ENCODE measurements around the gene HGF. TPM values are rescaled to one million over a fixed set of nuclear protein-coding genes. Genes with fewer than 3 reads are reported as not detected.

HGF gene
- total RNA-seq, 1 experiment from 2014 or later, result not detected

- Mint-ChIP-seq H3K27ac (ENCODE audit: unreplicated experiment) (no peak overlapping the region), H3K4me3 (ENCODE audit: unreplicated experiment) (no peak overlapping the region), H3K36me3 (ENCODE audit: insufficient read depth, unreplicated experiment) (no peaks in the 10 kb centered on the region), H3K4me1 (ENCODE audit: low read depth, unreplicated experiment) (no peaks in the 10 kb centered on the region), H3K9me3 (ENCODE audit: unreplicated experiment) (no peaks in the 10 kb centered on the region), H3K27me3 (ENCODE audit: insufficient read depth, unreplicated experiment) (no peaks in the 10 kb centered on the region)
- H3K9me3 ChIP-seq, result no peaks in the 10 kb centered on the region
- H3K4me3 ChIP-seq (ENCODE audit: low read depth, low read length), result no peak overlapping the region
- DNase-seq, result no peak
- TF ChIP-seq CTCF (IDR thresholded peaks at IDR 0.05; ENCODE audit: insufficient read depth in 1 of 2, low read depth in 1 of 2, low read length in 1 of 2, severe bottlenecking in 1 of 2, unreplicated experiment in 1 of 2), result no peak
- no peaks in the 10 kb centered on the region for H3K27me3 ChIP-seq (replicated peaks; ENCODE audit: control insufficient read depth, insufficient read depth, low read length)
- BruUV-seq (replicated peaks), result no TSS peak
- no peaks in the 10 kb centered on the region for H3K4me1 ChIP-seq
- ChIA-PET CTCF (no interaction called here), POLR2A (no interaction called here)
- H3K36me3 ChIP-seq (ENCODE audit: control insufficient read depth, insufficient read depth, low read length), result no peaks in the 10 kb centered on the region
- intact Hi-C loops (cut with micrococcal nuclease; ENCODE audit: unreplicated experiment), result no loop called here
These were observed 55.5 kb downstream of the HGF start for GRCh38 chr7:81714306-81714705.

- no peaks in the 10 kb centered on the region for H3K9me3 ChIP-seq
- no peaks in the 10 kb centered on the region for H3K27me3 ChIP-seq (replicated peaks; ENCODE audit: control insufficient read depth, insufficient read depth, low read length)
- H3K4me1 ChIP-seq, result no peaks in the 10 kb centered on the region
- no peak overlapping the region for H3K4me3 ChIP-seq (ENCODE audit: low read depth, low read length)
- DNase-seq, result no peak
- no peaks in the 10 kb centered on the region for H3K36me3 Mint-ChIP-seq (ENCODE audit: insufficient read depth, unreplicated experiment)
- H3K36me3 ChIP-seq (ENCODE audit: control insufficient read depth, insufficient read depth, low read length), result no peaks in the 10 kb centered on the region
- intact Hi-C loops (cut with micrococcal nuclease; ENCODE audit: unreplicated experiment), result no loop called here
- no peaks in the 10 kb centered on the region for H3K27me3 Mint-ChIP-seq (ENCODE audit: insufficient read depth, unreplicated experiment)
- H3K9me3 Mint-ChIP-seq (ENCODE audit: unreplicated experiment), result no peaks in the 10 kb centered on the region
- no peak overlapping the region for H3K27ac Mint-ChIP-seq (ENCODE audit: unreplicated experiment)
- CTCF ChIA-PET, result no interaction called here
- POLR2A ChIA-PET, result no interaction called here
- TF ChIP-seq CTCF (IDR thresholded peaks at IDR 0.05; ENCODE audit: insufficient read depth in 1 of 2, low read depth in 1 of 2, low read length in 1 of 2, severe bottlenecking in 1 of 2, unreplicated experiment in 1 of 2), result no peak
- H3K4me1 Mint-ChIP-seq (ENCODE audit: low read depth, unreplicated experiment), result no peaks in the 10 kb centered on the region
- BruUV-seq (replicated peaks), result no TSS peak
- H3K4me3 Mint-ChIP-seq (ENCODE audit: unreplicated experiment), result no peak overlapping the region
These were observed 59.1 kb downstream of the HGF start for GRCh38 chr7:81710751-81711150.

DNA sequence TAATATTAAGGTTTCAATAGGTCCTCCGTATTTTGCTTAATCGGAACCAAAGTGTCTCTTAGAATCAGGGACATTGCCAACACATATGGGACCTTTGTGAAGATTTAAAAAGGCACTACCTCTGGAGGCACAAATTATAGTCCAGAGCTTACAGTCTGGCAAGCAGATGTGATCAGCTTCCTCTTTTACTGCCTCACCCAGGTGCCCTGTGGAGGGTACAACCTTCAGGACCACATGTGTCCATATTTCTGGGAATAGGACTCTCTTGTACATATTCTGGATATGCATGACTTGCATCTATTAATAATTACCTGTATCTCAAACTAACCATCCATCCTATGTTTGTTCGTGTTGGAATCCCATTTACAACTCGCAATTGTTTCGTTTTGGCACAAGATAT, 60.0 kb downstream of the HGF start:
- Mint-ChIP-seq H3K27ac (ENCODE audit: unreplicated experiment) (no peak overlapping the region), H3K4me1 (ENCODE audit: low read depth, unreplicated experiment) (no peaks in the 10 kb centered on the region), H3K4me3 (ENCODE audit: unreplicated experiment) (no peak overlapping the region), H3K9me3 (ENCODE audit: unreplicated experiment) (no peaks in the 10 kb centered on the region), H3K27me3 (ENCODE audit: insufficient read depth, unreplicated experiment) (no peaks in the 10 kb centered on the region), H3K36me3 (ENCODE audit: insufficient read depth, unreplicated experiment) (no peaks in the 10 kb centered on the region)
- POLR2A ChIA-PET, result no interaction called here
- Histone ChIP-seq H3K4me3 (ENCODE audit: low read depth, low read length) (no peak overlapping the region), H3K9me3 (no peaks in the 10 kb centered on the region), H3K36me3 (ENCODE audit: control insufficient read depth, insufficient read depth, low read length) (no peaks in the 10 kb centered on the region), H3K27me3 (replicated peaks; ENCODE audit: control insufficient read depth, insufficient read depth, low read length) (no peaks in the 10 kb centered on the region), H3K4me1 (no peaks in the 10 kb centered on the region)
- TF ChIP-seq CTCF (IDR thresholded peaks at IDR 0.05; ENCODE audit: insufficient read depth in 1 of 2, low read depth in 1 of 2, low read length in 1 of 2, severe bottlenecking in 1 of 2, unreplicated experiment in 1 of 2), result no peak
- CTCF ChIA-PET, result no interaction called here
- no TSS peak for BruUV-seq (replicated peaks)
- intact Hi-C loops (cut with micrococcal nuclease; ENCODE audit: unreplicated experiment), result no loop called here
- DNase-seq, result no peak

Data from Caco-2 (cell line).